GM13976 (cell line): ENCODE measurements around the gene SPATS2L.

Source experiments
- DNase-seq: peaks from one replicate; pipeline ENCODE4 v3.0.0; 2012; ENCODE audit warnings: low spot score
- in situ Hi-C: fragments of 300-500 bp; cut with MboI; formaldehyde crosslinking; loops from one replicate; pipeline ENCODE4 v1.12.0; 2022; ENCODE audit warnings: low sequenced_read_pairs, mixed read lengths, inconsistent platforms; ENCODE audit not compliant: unreplicated experiment
- TF ChIP-seq, protein P1 (sequence below): IDR thresholded peaks from 2 replicates; pipeline ENCODE4 v1.5.1; 2012; ENCODE audit warnings: borderline replicate concordance, mild to moderate bottlenecking; ENCODE audit not compliant: insufficient read depth; ENCODE audit errors: extremely low read depth, missing control alignments, control extremely low read depth

The SPATS2L gene

DNA sequence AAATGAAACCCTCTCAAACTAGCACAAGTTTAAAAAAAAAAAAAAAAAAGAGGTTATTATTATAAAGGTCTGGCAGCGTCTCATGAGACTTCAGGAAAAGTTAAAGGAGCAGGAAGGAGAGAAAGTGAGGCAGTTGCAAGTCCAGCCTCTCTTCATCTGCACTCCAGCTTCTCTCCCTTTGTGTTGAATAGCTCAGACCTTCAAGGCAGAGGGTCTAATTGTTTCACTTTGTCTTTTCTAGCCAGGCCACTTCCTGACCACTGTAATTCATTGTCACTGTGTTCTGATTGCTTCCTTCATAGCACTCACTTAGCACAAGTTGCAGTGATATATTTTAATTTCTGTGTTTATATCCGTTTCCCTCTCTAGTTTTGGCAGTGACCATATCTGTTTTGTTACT is 99.9 kb downstream of the SPATS2L start:
- DNase-seq = no peak
- in situ Hi-C loops = no loop called here
- TF ChIP-seq, protein P1, sequence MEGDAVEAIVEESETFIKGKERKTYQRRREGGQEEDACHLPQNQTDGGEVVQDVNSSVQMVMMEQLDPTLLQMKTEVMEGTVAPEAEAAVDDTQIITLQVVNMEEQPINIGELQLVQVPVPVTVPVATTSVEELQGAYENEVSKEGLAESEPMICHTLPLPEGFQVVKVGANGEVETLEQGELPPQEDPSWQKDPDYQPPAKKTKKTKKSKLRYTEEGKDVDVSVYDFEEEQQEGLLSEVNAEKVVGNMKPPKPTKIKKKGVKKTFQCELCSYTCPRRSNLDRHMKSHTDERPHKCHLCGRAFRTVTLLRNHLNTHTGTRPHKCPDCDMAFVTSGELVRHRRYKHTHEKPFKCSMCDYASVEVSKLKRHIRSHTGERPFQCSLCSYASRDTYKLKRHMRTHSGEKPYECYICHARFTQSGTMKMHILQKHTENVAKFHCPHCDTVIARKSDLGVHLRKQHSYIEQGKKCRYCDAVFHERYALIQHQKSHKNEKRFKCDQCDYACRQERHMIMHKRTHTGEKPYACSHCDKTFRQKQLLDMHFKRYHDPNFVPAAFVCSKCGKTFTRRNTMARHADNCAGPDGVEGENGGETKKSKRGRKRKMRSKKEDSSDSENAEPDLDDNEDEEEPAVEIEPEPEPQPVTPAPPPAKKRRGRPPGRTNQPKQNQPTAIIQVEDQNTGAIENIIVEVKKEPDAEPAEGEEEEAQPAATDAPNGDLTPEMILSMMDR = no peak

DNA sequence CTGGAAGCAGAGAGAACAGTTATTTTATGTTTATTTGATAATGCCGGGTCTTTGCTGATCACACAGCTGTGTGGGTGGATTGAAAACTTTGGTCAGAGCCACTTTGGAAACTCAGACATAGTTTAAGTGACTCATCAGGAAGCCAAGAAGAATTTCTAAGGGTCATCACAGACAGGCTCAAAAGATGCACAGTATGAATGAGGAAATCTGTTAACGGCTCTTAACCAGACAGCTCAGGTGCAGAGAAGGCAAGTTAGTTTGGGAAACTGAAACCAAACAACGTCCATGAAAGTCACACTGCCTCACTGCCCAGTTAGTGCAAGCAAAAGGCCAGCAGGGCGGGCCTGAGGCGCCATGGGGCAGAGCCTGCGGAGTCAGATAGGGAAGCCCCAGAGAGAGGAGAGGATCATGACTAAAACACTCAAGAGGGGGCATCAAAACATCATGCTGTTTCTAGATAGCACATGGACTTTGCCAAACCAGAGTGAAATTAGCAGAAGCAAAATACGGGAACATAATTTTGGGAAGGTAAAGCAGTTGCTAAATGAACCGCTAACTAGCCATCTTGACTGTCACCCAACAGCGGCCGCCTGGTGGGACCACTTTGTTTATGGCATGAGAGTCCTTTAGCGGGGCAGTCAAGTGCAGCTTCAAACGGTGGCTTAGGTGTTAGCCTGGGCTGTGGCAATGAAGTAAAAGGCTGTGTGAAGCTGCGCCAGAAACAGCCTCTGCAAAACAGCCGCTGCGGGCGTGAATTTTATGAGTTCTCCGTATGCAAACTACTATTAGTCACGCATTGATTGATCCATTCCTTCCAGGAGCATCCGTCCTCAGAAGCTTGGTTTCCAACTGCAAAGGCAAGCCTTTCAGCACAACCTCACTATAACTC is 102.2 kb downstream of the SPATS2L start:
- no peak for DNase-seq
- TF ChIP-seq, protein P1 = no peak
- in situ Hi-C loops = no loop called here

DNA sequence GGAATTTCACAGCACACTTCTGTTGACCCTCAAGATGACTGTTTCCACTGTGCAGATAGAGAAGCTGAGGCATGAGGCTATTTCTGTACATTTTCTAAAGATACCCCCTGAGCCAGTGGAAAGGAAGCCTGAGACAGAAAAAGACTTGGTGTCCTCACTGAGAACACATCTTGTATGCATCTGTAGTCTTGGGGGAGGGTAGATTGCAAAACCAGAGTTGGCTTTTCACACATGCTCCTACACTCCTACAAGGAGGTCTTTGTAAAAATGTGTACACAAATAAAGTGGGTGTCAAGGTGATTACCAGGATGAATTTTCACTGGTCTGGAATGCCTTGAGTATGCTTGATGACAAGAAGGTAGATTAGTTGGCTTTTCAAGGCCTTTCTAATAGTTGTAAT is 105.3 kb downstream of the SPATS2L start:
- no peak for DNase-seq
- in situ Hi-C loops = no loop called here
- TF ChIP-seq, protein P1 = no peak

DNA sequence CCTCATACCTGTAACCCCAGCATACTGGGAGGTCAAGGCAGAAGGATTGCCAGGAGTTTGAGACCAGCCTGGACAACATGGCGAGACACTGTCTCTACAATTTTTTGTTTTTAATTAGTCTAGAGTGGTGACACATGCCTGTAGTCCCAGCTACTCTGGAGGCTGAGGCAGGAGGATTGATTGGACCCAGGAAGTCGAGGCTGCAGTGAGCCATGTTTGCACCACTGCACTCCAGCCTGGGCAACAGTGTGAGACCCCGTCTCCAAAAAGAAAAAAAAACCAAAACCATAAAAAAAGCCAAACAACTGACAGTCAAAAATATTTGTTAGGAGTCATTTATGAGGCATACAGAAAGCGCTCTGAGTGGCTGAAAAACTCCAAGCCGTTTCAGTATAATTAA is 107.9 kb downstream of the SPATS2L start:
- no peak for DNase-seq
- in situ Hi-C loops = no loop called here
- TF ChIP-seq, protein P1 = no peak

DNA sequence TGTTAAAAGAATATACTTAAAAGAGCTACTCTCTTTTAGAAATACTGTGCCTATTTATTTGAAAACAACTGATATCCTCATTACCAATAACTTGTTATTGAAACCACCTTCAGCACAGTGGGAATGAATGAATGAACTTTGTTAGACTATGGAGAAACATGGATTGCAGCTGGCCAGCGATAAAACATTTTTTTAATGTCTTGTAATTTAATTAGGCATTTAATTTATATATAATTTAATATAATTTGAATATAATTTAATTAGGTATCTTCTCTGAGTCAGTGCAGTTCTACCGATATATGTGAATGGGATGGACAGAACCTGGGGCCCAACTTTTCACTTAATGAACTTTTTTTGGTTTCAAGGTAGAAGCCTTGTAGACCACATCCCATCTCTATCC is 109.0 kb downstream of the SPATS2L start:
- TF ChIP-seq, protein P1 = no peak
- in situ Hi-C loops = no loop called here
- DNase-seq = no peak

GRCh38 chr2:200416878-200417277 is 110.4 kb downstream of the SPATS2L start:
- TF ChIP-seq, protein P1 = no peak
- no peak for DNase-seq
- in situ Hi-C loops = no loop called here
